Parathyroid adenoma (tissue), 2 donors: ENCODE data around the gene LSP1.
"Not testable (repeated sequence)": the region's sequence is repeated elsewhere in the genome, so short reads cannot be mapped to it uniquely, and the experiment has no call there.

ENCODE experiments used
- H2AFZ ChIP-seq: fragments of 300-600 bp; sonication (generic); one replicate; pipeline ENCODE4 v1.7.0; 2017; ENCODE audit warnings: antibody characterized with exemption, mild to moderate bottlenecking
- H3K27ac ChIP-seq: fragments of 300-600 bp; sonication (generic); one replicate; pipeline ENCODE4 v1.7.0; 2017
- H3K27me3 ChIP-seq: fragments of 300-600 bp; sonication (generic); one replicate; pipeline ENCODE4 v1.7.0; 2017; ENCODE audit warnings: low read length; ENCODE audit not compliant: control insufficient read depth, insufficient read depth
- H3K36me3 ChIP-seq: fragments of 300-600 bp; sonication (generic); one replicate; pipeline ENCODE4 v1.7.0; 2017; ENCODE audit warnings: low read length; ENCODE audit not compliant: control insufficient read depth, insufficient read depth
- H3K4me1 ChIP-seq: fragments of 300-600 bp; sonication (generic); one replicate; pipeline ENCODE4 v1.7.0; 2017; ENCODE audit warnings: control low read depth
- H3K4me2 ChIP-seq: fragments of 300-600 bp; sonication (generic); one replicate; pipeline ENCODE4 v1.7.0; 2017; ENCODE audit warnings: low read length
- H3K4me3 ChIP-seq: fragments of 300-600 bp; sonication (generic); one replicate; pipeline ENCODE4 v1.7.0; 2017; ENCODE audit warnings: low read depth, low read length
- H3K79me2 ChIP-seq: fragments of 300-600 bp; sonication (generic); one replicate; pipeline ENCODE4 v1.7.0; 2017; ENCODE audit warnings: control low read depth
- H3K9ac ChIP-seq: fragments of 300-600 bp; sonication (generic); one replicate; pipeline ENCODE4 v1.7.0; 2017; ENCODE audit warnings: mild to moderate bottlenecking
- H3K9me3 ChIP-seq: fragments of 300-600 bp; sonication (generic); one replicate; pipeline ENCODE4 v1.7.0; 2017; ENCODE audit warnings: low read length; ENCODE audit not compliant: control insufficient read depth
- CTCF ChIP-seq: fragments of 300-600 bp; sonication (generic); IDR thresholded peaks from one replicate; pipeline ENCODE4 v1.7.0; 2017; ENCODE audit warnings: antibody characterized with exemption, mild to moderate bottlenecking
- donor health status: primary hyperparathyroidism.

LSP1 gene

GRCh38 chr11:1870721-1871466 is 18.0 kb downstream of the LSP1 start:
- H3K4me2 ChIP-seq, result no peak overlapping the region
- no peak overlapping the region for H3K9ac ChIP-seq
- H3K27ac ChIP-seq, result no peak overlapping the region
- H3K9me3 ChIP-seq, result no peaks in the 10 kb centered on the region
- no peaks in the 10 kb centered on the region for H3K79me2 ChIP-seq
- no peak overlapping the region for H3K4me3 ChIP-seq
- TF ChIP-seq CTCF, result no peak
- H2AFZ ChIP-seq, result no peak overlapping the region
- no peaks in the 10 kb centered on the region for H3K27me3 ChIP-seq
- H3K36me3 ChIP-seq, result no peaks in the 10 kb centered on the region
- H3K4me1 ChIP-seq, result no peaks in the 10 kb centered on the region

GRCh38 chr11:1871531-1871930 is 18.6 kb downstream of the LSP1 start:
- H2AFZ ChIP-seq, result no peak overlapping the region
- no peak overlapping the region for H3K27ac ChIP-seq
- no peaks in the 10 kb centered on the region for H3K9me3 ChIP-seq
- no peaks in the 10 kb centered on the region for H3K79me2 ChIP-seq
- no peaks in the 10 kb centered on the region for H3K27me3 ChIP-seq
- H3K36me3 ChIP-seq, result no peaks in the 10 kb centered on the region
- no peaks in the 10 kb centered on the region for H3K4me1 ChIP-seq
- H3K4me3 ChIP-seq, result no peak overlapping the region
- no peak overlapping the region for H3K4me2 ChIP-seq
- no peak for TF ChIP-seq CTCF
- H3K9ac ChIP-seq, result no peak overlapping the region

- Histone ChIP-seq H3K79me2 (no peaks in the 10 kb centered on the region), H2AFZ (no peak overlapping the region), H3K4me2 (no peak overlapping the region), H3K4me1 (no peaks in the 10 kb centered on the region), H3K27ac (no peak overlapping the region), H3K4me3 (no peak overlapping the region), H3K36me3 (no peaks in the 10 kb centered on the region), H3K9ac (no peak overlapping the region), H3K9me3 (no peaks in the 10 kb centered on the region), H3K27me3 (no peaks in the 10 kb centered on the region)
- no peak for TF ChIP-seq CTCF
These were observed 19.5 kb downstream of the LSP1 start for GRCh38 chr11:1872267-1872985.

- no peaks in the 10 kb centered on the region for H3K4me1 ChIP-seq
- H3K4me3 ChIP-seq, result no peak overlapping the region
- no peaks in the 10 kb centered on the region for H3K79me2 ChIP-seq
- no peaks in the 10 kb centered on the region for H3K9me3 ChIP-seq
- H3K27me3 ChIP-seq, result no peaks in the 10 kb centered on the region
- H3K4me2 ChIP-seq, result no peak overlapping the region
- no peak overlapping the region for H3K9ac ChIP-seq
- no peaks in the 10 kb centered on the region for H3K36me3 ChIP-seq
- TF ChIP-seq CTCF, result no peak
- no peak overlapping the region for H2AFZ ChIP-seq
- no peak overlapping the region for H3K27ac ChIP-seq
These were observed 20.3 kb downstream of the LSP1 start for GRCh38 chr11:1873048-1873812.

- H3K4me2 ChIP-seq, H3K9ac ChIP-seq: not testable (repeated sequence)
These were observed 20.9 kb downstream of the LSP1 start for GRCh38 chr11:1873813-1874150.

GRCh38 chr11:1874441-1875092 is 21.7 kb downstream of the LSP1 start:
- not testable (repeated sequence) for H3K4me3 ChIP-seq, H3K9ac ChIP-seq, H3K79me2 ChIP-seq, H3K9me3 ChIP-seq, H3K36me3 ChIP-seq, H3K4me2 ChIP-seq, H3K27me3 ChIP-seq, H3K27ac ChIP-seq, H3K4me1 ChIP-seq, H2AFZ ChIP-seq

More at GRCh38 chr11:1873813-1874150, 20.9 kb downstream of the LSP1 start:
- H2AFZ ChIP-seq, H3K79me2 ChIP-seq, H3K9me3 ChIP-seq, H3K4me1 ChIP-seq, H3K4me3 ChIP-seq, H3K36me3 ChIP-seq, H3K27ac ChIP-seq, H3K27me3 ChIP-seq: not testable (repeated sequence)
